HCT116 (cell line): ENCODE data around the gene FICD. TPM values are rescaled to one million over a fixed set of nuclear protein-coding genes. Genes with fewer than 3 reads are reported as not detected.

Experiments used
- ATAC-seq: fragments of 200-7000 bp; cut with Tn5 transposase; 2 replicates; pipeline ENCODE4 v1.9.1; 2020; ENCODE audit warnings: mild to moderate bottlenecking, moderate library complexity
- BruUV-seq: library from RNA; stranded (reverse); fragments of 400-500 nt; replicated peaks from 2 replicates; lab custom pipeline; 2021; lab: Mats Ljungman, UMichigan
- CTCF ChIA-PET: fragments of 300-600 bp; sonication (Branson Sonifier 250); formaldehyde crosslinking; loops from one replicate; lab custom pipeline; 2021; ENCODE audit warnings: antibody characterized with exemption; lab: Charles Lee
- POLR2A ChIA-PET: fragments of 300-600, 350-600 bp; sonication (Branson Sonifier 250); formaldehyde crosslinking; loops from one replicate; lab custom pipeline; 2021; ENCODE audit warnings: antibody characterized with exemption; lab: Charles Lee
- RAD21 ChIA-PET, 2 experiments: fragments of 300-600 bp; sonication (Branson Sonifier 250); formaldehyde crosslinking; loops; one replicate each; lab custom pipeline; 2023; ENCODE audit warnings: low total read pairs in 2 of 2; ENCODE audit not compliant: uncharacterized antibody in 2 of 2, unreplicated experiment in 2 of 2, low non-redundant PET in 1 of 2; lab: Charles Lee
- DNase-seq: peaks from one replicate; pipeline ENCODE4 v3.0.0-alpha.2; 2010; ENCODE audit warnings: low read depth, low spot score
- H2AFZ ChIP-seq: fragments of 200-600 bp; shearing (Covaris generic), sonication (generic); 2 replicates; pipeline ENCODE4 v1.6.1; 2017; ENCODE audit warnings: low read depth, mixed run types, mixed read lengths, antibody characterized with exemption, low read length; ENCODE audit not compliant: poor library complexity, severe bottlenecking
- H3K27ac ChIP-seq: 2 replicates; pipeline ENCODE4 v1.5.1; 2012; ENCODE audit warnings: low read depth, low read length
- H3K27me3 ChIP-seq: fragments of 200-600 bp; sonication (generic); 2 replicates; pipeline ENCODE4 v1.6.1; 2016; ENCODE audit warnings: mixed run types, low read length, mixed read lengths; ENCODE audit not compliant: insufficient read depth
- H3K36me3 ChIP-seq, 2 experiments: fragments of 200-500 bp in 1 of 2; fragments of 200-600 bp in 1 of 2; sonication (Bioruptor generic) in 1 of 2; sonication (generic) in 1 of 2; 2 replicates each; pipeline versions ENCODE4 v1.5.1 to v1.6.1; 2014 to 2016; ENCODE audit warnings: low read length in 2 of 2, inconsistent platforms in 1 of 2, mixed read lengths in 1 of 2, mixed run types in 1 of 2; ENCODE audit not compliant: insufficient read depth in 2 of 2, control insufficient read depth in 1 of 2
- H3K4me1 ChIP-seq, 2 experiments: fragments of 200-600 bp in 1 of 2; sonication (generic) in 1 of 2; 2 replicates each; pipeline versions ENCODE4 v1.5.1 to v1.6.1; 2012 to 2017; ENCODE audit warnings: low read length in 2 of 2, inconsistent platforms in 1 of 2, mild to moderate bottlenecking in 1 of 2, mixed read lengths in 1 of 2, mixed run types in 1 of 2, moderate library complexity in 1 of 2; ENCODE audit not compliant: insufficient read depth in 2 of 2, control insufficient read depth in 1 of 2
- H3K4me2 ChIP-seq: fragments of 200-600 bp; sonication (generic); 2 replicates; pipeline ENCODE4 v1.6.1; 2017; ENCODE audit warnings: mixed run types, low read length, mixed read lengths
- H3K4me3 ChIP-seq, 2 experiments: fragments of 200-600 bp in 1 of 2; sonication (generic) in 1 of 2; replicated peaks in 1 of 2; 2 replicates each; pipeline ENCODE4 v1.5.1; 2011 to 2016; ENCODE audit warnings: low read length in 2 of 2, control low read depth in 1 of 2, low read depth in 1 of 2, mild to moderate bottlenecking in 1 of 2, mixed read lengths in 1 of 2, mixed run types in 1 of 2
- H3K79me2 ChIP-seq: fragments of 200-600 bp; sonication (generic); 2 replicates; pipeline ENCODE4 v1.6.1; 2017; ENCODE audit warnings: mild to moderate bottlenecking, mixed run types, low read length, moderate library complexity, mixed read lengths; ENCODE audit not compliant: insufficient read depth
- H3K9ac ChIP-seq: fragments of 200-600 bp; sonication (generic); 2 replicates; pipeline ENCODE4 v1.6.1; 2016; ENCODE audit warnings: low read length, mixed read lengths
- H3K9me2 ChIP-seq: fragments of 200-600 bp; sonication (generic), shearing (Covaris generic); 2 replicates; pipeline ENCODE4 v1.6.1; 2017; ENCODE audit warnings: mixed run types, mild to moderate bottlenecking, moderate library complexity; ENCODE audit not compliant: insufficient read depth
- H3K9me3 ChIP-seq, 2 experiments: fragments of 200-500 bp in 1 of 2; fragments of 200-600 bp in 1 of 2; sonication (Bioruptor generic) in 1 of 2; sonication (generic) in 1 of 2; 2 replicates each; pipeline ENCODE4 v1.6.1; 2014 to 2017; ENCODE audit warnings: low read length in 2 of 2, mixed read lengths in 2 of 2, inconsistent platforms in 1 of 2, low read depth in 1 of 2, mild to moderate bottlenecking in 1 of 2, mixed run types in 1 of 2, moderate library complexity in 1 of 2; ENCODE audit not compliant: control insufficient read depth in 1 of 2, insufficient read depth in 1 of 2
- H4K20me1 ChIP-seq: fragments of 200-600 bp; sonication (generic), shearing (Covaris generic); 2 replicates; pipeline ENCODE4 v1.6.1; 2017; ENCODE audit warnings: mixed run types, mild to moderate bottlenecking, moderate library complexity; ENCODE audit not compliant: insufficient read depth
- ATF3 ChIP-seq: IDR thresholded peaks from 2 replicates; pipeline ENCODE4 v1.6.1; 2012
- CBX3 ChIP-seq: IDR thresholded peaks from 2 replicates; pipeline ENCODE4 v1.6.1; 2012; ENCODE audit warnings: low read depth
- CEBPB ChIP-seq: IDR thresholded peaks from 2 replicates; pipeline ENCODE4 v1.6.1; 2012; ENCODE audit warnings: low read depth
- EGR1 ChIP-seq: IDR thresholded peaks from 2 replicates; pipeline ENCODE4 v1.6.1; 2012; ENCODE audit warnings: low read depth
- ELF1 ChIP-seq: IDR thresholded peaks from 2 replicates; pipeline ENCODE4 v1.6.1; 2012; ENCODE audit warnings: low read depth, borderline replicate concordance
- EZH2phosphoT487 ChIP-seq: fragments of 200-600 bp; IDR thresholded peaks from 2 replicates; pipeline ENCODE4 v1.6.1; 2018; ENCODE audit warnings: antibody characterized with exemption, borderline replicate concordance
- FOSL1 ChIP-seq: IDR thresholded peaks from 2 replicates; pipeline ENCODE4 v1.6.1; 2012; ENCODE audit warnings: low read depth
- JUND ChIP-seq: IDR thresholded peaks from 2 replicates; pipeline ENCODE4 v1.6.1; 2012
- MAX ChIP-seq: IDR thresholded peaks from 2 replicates; pipeline ENCODE4 v1.6.1; 2012
- POLR2A ChIP-seq: IDR thresholded peaks from 2 replicates; pipeline ENCODE4 v1.7.0; 2011; ENCODE audit warnings: borderline replicate concordance; ENCODE audit not compliant: insufficient read depth, insufficient read length; ENCODE audit errors: extremely low read depth
- RAD21 ChIP-seq: IDR thresholded peaks from 2 replicates; pipeline ENCODE4 v1.6.1; 2012; ENCODE audit warnings: low read depth, mild to moderate bottlenecking
- SIN3A ChIP-seq: IDR thresholded peaks from 2 replicates; pipeline ENCODE4 v1.6.1; 2012; ENCODE audit warnings: low read depth
- SP1 ChIP-seq: IDR thresholded peaks from 2 replicates; pipeline ENCODE4 v1.6.1; 2012; ENCODE audit warnings: low read depth
- SRF ChIP-seq: IDR thresholded peaks from 2 replicates; pipeline ENCODE4 v1.6.1; 2012; ENCODE audit warnings: low read depth
- TCF7L2 ChIP-seq: IDR thresholded peaks from 2 replicates; pipeline ENCODE4 v1.7.0; 2011; ENCODE audit warnings: borderline replicate concordance, inconsistent platforms; ENCODE audit not compliant: insufficient read depth, insufficient read length; ENCODE audit errors: extremely low read depth
- ZBTB33 ChIP-seq: IDR thresholded peaks from 2 replicates; pipeline ENCODE4 v1.6.1; 2011; ENCODE audit warnings: mild to moderate bottlenecking, low read length, moderate library complexity; ENCODE audit not compliant: insufficient replicate concordance; ENCODE audit errors: extremely low read depth
- ZNF274 ChIP-seq: fragments of 200-500 bp; sonication (Bioruptor generic); IDR thresholded peaks from 2 replicates; pipeline ENCODE4 v1.6.1; 2014; ENCODE audit warnings: mild to moderate bottlenecking, low read depth, low read length, inconsistent platforms
- intact Hi-C: fragments of 100-400 bp; cut with micrococcal nuclease; formaldehyde crosslinking; loops from 2 replicates; pipeline ENCODE4 v1.10.0; 2022
- total RNA-seq: library from RNA; stranded (reverse); gene quantifications from one replicate; pipeline ENCODE4 v1.2.1, GENCODE V29; 2021; ENCODE audit not compliant: unreplicated experiment
- TF ChIP-seq, protein P1 (sequence below), 3 experiments: fragments of 200-600 bp in 1 of 3; sonication (generic) in 1 of 3; IDR thresholded peaks in 2 of 3; conservative IDR thresholded peaks in 1 of 3; 2 replicates each; pipeline ENCODE4 v1.5.1; 2012 to 2017; ENCODE audit warnings: low read depth in 2 of 3, low read length in 2 of 3, antibody characterized with exemption in 1 of 3, borderline replicate concordance in 1 of 3, control low read depth in 1 of 3, mild to moderate bottlenecking in 1 of 3, mixed read lengths in 1 of 3, mixed run types in 1 of 3, moderate library complexity in 1 of 3; ENCODE audit not compliant: insufficient read depth in 1 of 3

The FICD gene
- total RNA-seq, 1 experiment from 2014 or later: 5.1 TPM

DNA sequence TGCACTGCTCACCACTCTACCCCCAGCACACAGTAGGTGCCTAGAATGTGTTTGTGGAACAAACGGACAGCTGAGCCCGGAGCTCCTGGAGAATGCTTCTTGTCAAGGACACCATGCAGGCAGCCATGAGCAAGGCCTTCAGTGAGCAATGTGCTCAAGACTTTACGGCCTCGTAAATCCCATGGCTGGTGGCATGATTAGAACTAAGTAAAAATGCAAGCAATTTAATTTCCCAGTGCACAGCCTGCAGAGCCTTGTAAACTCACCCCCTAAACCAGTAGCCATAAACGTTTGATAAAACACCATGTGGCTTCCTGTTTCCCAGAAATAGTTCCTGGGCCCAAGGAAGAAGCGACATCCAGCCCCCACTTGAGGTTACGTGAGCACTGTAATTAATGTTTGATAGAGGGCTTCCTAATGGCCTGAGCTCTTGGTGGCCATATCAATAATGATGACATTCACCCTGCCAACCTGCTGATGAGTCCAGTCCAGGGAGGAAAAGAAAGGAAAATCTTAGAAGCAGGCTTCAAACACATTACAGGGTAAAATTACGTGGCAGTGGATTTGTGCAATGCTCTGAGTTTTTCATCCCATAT, 36.4 kb upstream of the FICD start (continued):
- TF ChIP-seq, protein P1, sequence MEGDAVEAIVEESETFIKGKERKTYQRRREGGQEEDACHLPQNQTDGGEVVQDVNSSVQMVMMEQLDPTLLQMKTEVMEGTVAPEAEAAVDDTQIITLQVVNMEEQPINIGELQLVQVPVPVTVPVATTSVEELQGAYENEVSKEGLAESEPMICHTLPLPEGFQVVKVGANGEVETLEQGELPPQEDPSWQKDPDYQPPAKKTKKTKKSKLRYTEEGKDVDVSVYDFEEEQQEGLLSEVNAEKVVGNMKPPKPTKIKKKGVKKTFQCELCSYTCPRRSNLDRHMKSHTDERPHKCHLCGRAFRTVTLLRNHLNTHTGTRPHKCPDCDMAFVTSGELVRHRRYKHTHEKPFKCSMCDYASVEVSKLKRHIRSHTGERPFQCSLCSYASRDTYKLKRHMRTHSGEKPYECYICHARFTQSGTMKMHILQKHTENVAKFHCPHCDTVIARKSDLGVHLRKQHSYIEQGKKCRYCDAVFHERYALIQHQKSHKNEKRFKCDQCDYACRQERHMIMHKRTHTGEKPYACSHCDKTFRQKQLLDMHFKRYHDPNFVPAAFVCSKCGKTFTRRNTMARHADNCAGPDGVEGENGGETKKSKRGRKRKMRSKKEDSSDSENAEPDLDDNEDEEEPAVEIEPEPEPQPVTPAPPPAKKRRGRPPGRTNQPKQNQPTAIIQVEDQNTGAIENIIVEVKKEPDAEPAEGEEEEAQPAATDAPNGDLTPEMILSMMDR (IDR thresholded peaks at IDR 0.05 in 2 of 3, conservative IDR thresholded peaks at IDR 0.05 in 1 of 3; ENCODE audit: borderline replicate concordance in 1 of 3, insufficient read depth in 1 of 3, low read depth in 2 of 3, low read length in 2 of 3): no peak
- TF ChIP-seq, all 23 proteins: peak for 0

DNA sequence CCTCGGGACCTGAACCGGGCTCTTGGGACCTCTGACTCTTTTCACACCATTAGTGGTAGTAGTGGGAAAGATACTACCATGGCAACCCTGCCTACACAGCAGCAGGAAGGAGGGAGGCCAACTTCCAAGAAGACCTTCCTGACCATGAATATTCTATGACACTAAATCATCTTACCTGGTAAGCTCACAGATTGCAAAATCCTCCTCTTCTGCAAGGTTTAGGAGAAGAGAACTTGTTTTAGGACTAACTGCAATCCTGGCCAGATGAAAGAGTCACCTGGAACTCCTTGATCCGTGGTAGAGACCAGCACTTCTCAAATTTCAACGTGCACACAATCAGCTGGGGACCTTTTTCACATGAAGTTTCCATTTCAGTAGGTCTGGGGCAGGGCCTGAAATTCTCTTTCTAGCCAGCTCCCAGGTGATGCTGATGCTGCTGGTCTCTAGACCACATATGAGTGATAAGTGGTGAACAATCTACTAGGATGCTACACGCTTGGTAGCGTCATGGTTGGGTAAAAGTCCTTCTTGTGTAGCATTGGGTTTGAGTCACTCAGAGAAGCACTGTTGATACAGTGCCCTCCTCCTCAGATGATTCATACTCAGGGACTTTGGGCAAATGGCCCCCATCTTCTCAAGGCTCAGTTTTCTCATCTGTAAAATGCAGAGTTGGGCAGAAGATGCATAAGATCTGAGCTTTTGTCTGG, 35.6 kb upstream of the FICD start:
- Histone ChIP-seq H3K79me2 (no peaks in the 10 kb centered on the region), H3K27ac (no peak overlapping the region), H3K4me3 (no peak overlapping the region), H3K9ac (no peak overlapping the region), H3K27me3 (peaks cover 10% of the 10 kb centered on the region; the same call in 1 of the 2 replicates), H3K4me1 (peaks cover 10 to 15% of the 10 kb centered on the region in 2 experiments), H3K36me3 (no peaks in the 10 kb centered on the region), H3K9me3 (no peaks in the 10 kb centered on the region), H4K20me1 (no peaks in the 10 kb centered on the region), H2AFZ (no peak overlapping the region), H3K4me2 (no peak overlapping the region), H3K9me2 (no peaks in the 10 kb centered on the region)
- ChIA-PET RAD21 (no interaction called here), CTCF (no interaction called here), POLR2A (no interaction called here)
- DNase-seq: no peak
- intact Hi-C loops: no loop called here
- ATAC-seq: no peak
- no TSS peak for BruUV-seq
- TF ChIP-seq JUND: no peak
- TF ChIP-seq ZBTB33: no peak
- TF ChIP-seq FOSL1: no peak
- no peak for TF ChIP-seq MAX
- TF ChIP-seq EZH2phosphoT487: no peak
- no peak for TF ChIP-seq ATF3
- no peak for TF ChIP-seq CBX3
- TF ChIP-seq POLR2A: no peak
- TF ChIP-seq EGR1: no peak
- TF ChIP-seq SRF: no peak
- TF ChIP-seq SP1: no peak
- no peak for TF ChIP-seq CEBPB
- no peak for TF ChIP-seq TCF7L2
- TF ChIP-seq, protein P1 (IDR thresholded peaks at IDR 0.05 in 2 of 3, conservative IDR thresholded peaks at IDR 0.05 in 1 of 3; ENCODE audit: borderline replicate concordance in 1 of 3, insufficient read depth in 1 of 3, low read depth in 2 of 3, low read length in 2 of 3): no peak
- TF ChIP-seq ZNF274: no peak
- no peak for TF ChIP-seq SIN3A
- TF ChIP-seq ELF1: no peak
- TF ChIP-seq RAD21: no peak
